ENCODE results near the gene EPC1.
A peak's percentile ranks its signal among the peaks of the same experiment; 100 is the strongest.

The EPC1 gene

GRCh38 chr10:32327364-32327691 lies 19.6 kb downstream of the EPC1 start:
- no peaks in the 10 kb centered on the region for H3K9me3 ChIP-seq (ENCODE audit: low read length)
- H3K79me2 ChIP-seq (ENCODE audit: insufficient read depth, low read length), result peaks cover 97% of the 10 kb centered on the region
- H2AFZ ChIP-seq (ENCODE audit: low read length), result no peak overlapping the region
- no peak for TF ChIP-seq EZH2 (IDR thresholded peaks at IDR 0.05; ENCODE audit: borderline replicate concordance, low read length)
- no peak for TF ChIP-seq CTCF (IDR thresholded peaks at IDR 0.05; ENCODE audit: low read length)
- H3K27ac ChIP-seq (ENCODE audit: low read depth, low read length, poor library complexity, severe bottlenecking), result peak overlapping the region; percentile 47
- H4K20me1 ChIP-seq (ENCODE audit: insufficient read depth, low read length), result 0 out of 2 replicates have a peak, but pooled peaks cover 5% of the 10 kb centered on the region
- peaks cover 19% of the 10 kb centered on the region; the same call in 1 of the 2 replicates for H3K36me3 ChIP-seq (ENCODE audit: insufficient read depth, low read length)
- no peak overlapping the region for H3K4me3 ChIP-seq (ENCODE audit: low read depth, low read length, poor library complexity, severe bottlenecking)
- no peak overlapping the region; the same call in 1 of the 2 replicates for H3K4me2 ChIP-seq (ENCODE audit: low read length)
- H3K4me1 ChIP-seq (ENCODE audit: insufficient read depth, low read length, severe bottlenecking), result peaks cover 66% of the 10 kb centered on the region
- H3F3A ChIP-seq (ENCODE audit: insufficient read depth, low read length), result no peaks in the 10 kb centered on the region
- H3K27me3 ChIP-seq (ENCODE audit: insufficient read depth, low read length), result no peaks in the 10 kb centered on the region
- no peaks in the 10 kb centered on the region for H3K9me2 ChIP-seq (ENCODE audit: low read depth, low read length)
- no peak overlapping the region for H3K9ac ChIP-seq (ENCODE audit: low read length)

GRCh38 chr10:32326680-32327363 lies 20.1 kb downstream of the EPC1 start:
- Histone ChIP-seq H3K4me3 (ENCODE audit: low read depth, low read length, poor library complexity, severe bottlenecking) (no peak overlapping the region), H4K20me1 (ENCODE audit: insufficient read depth, low read length) (0 out of 2 replicates have a peak, but pooled peaks cover 5% of the 10 kb centered on the region), H3K79me2 (ENCODE audit: insufficient read depth, low read length) (peaks cover 97% of the 10 kb centered on the region), H3K27ac (ENCODE audit: low read depth, low read length, poor library complexity, severe bottlenecking) (peak overlapping the region; percentile 47), H3K4me2 (ENCODE audit: low read length) (peak overlapping the region; percentile 27; the same call in 1 of the 2 replicates), H3K4me1 (ENCODE audit: insufficient read depth, low read length, severe bottlenecking) (peaks cover 61% of the 10 kb centered on the region), H3K36me3 (ENCODE audit: insufficient read depth, low read length) (peaks cover 22% of the 10 kb centered on the region; the same call in 1 of the 2 replicates), H3K9me2 (ENCODE audit: low read depth, low read length) (no peaks in the 10 kb centered on the region), H3K9me3 (ENCODE audit: low read length) (no peaks in the 10 kb centered on the region), H3F3A (ENCODE audit: insufficient read depth, low read length) (no peaks in the 10 kb centered on the region), H2AFZ (ENCODE audit: low read length) (no peak overlapping the region), H3K9ac (ENCODE audit: low read length) (no peak overlapping the region), H3K27me3 (ENCODE audit: insufficient read depth, low read length) (no peaks in the 10 kb centered on the region)
- no peak for TF ChIP-seq CTCF (IDR thresholded peaks at IDR 0.05; ENCODE audit: low read length)
- no peak for TF ChIP-seq EZH2 (IDR thresholded peaks at IDR 0.05; ENCODE audit: borderline replicate concordance, low read length)

GRCh38 chr10:32326119-32326518 lies 20.8 kb downstream of the EPC1 start:
- Histone ChIP-seq H3K27me3 (ENCODE audit: insufficient read depth, low read length) (no peaks in the 10 kb centered on the region), H3F3A (ENCODE audit: insufficient read depth, low read length) (no peaks in the 10 kb centered on the region), H3K4me3 (ENCODE audit: low read depth, low read length, poor library complexity, severe bottlenecking) (no peak overlapping the region), H3K9ac (ENCODE audit: low read length) (no peak overlapping the region), H3K9me2 (ENCODE audit: low read depth, low read length) (no peaks in the 10 kb centered on the region), H3K9me3 (ENCODE audit: low read length) (no peaks in the 10 kb centered on the region), H4K20me1 (ENCODE audit: insufficient read depth, low read length) (0 out of 2 replicates have a peak, but pooled peaks cover 5% of the 10 kb centered on the region), H2AFZ (ENCODE audit: low read length) (no peak overlapping the region), H3K79me2 (ENCODE audit: insufficient read depth, low read length) (peaks cover 97% of the 10 kb centered on the region), H3K4me2 (ENCODE audit: low read length) (no peak overlapping the region; the same call in 1 of the 2 replicates), H3K36me3 (ENCODE audit: insufficient read depth, low read length) (peaks cover 29% of the 10 kb centered on the region), H3K4me1 (ENCODE audit: insufficient read depth, low read length, severe bottlenecking) (peaks cover 55% of the 10 kb centered on the region), H3K27ac (ENCODE audit: low read depth, low read length, poor library complexity, severe bottlenecking) (peak overlapping the region; percentile 47)
- TF ChIP-seq CTCF (IDR thresholded peaks at IDR 0.05; ENCODE audit: low read length) (no peak), EZH2 (IDR thresholded peaks at IDR 0.05; ENCODE audit: borderline replicate concordance, low read length) (no peak)
